ENCODE results near the gene IL27RA.

DNA sequence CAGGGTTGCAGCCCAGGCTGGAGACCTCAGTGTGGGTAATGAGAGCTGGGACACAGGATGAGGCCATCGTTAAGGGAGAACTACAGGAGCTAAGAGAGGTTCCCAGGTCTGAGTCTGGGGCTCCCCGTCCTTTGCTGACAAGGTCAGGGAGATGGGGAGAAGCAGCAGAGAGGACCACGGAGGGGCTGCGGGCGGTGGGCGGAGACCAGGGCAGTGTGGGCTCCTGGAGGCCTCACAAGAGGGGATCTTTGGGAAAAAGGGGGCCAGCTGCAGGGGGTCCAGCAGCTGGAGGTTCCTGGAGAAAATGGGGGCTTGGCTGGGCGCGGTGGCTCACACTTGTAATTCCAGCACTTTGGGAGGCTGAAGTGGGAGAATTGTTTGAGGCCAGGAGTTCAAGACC, 41.5 kb upstream of the IL27RA start:
- TF ChIP-seq, protein P1, sequence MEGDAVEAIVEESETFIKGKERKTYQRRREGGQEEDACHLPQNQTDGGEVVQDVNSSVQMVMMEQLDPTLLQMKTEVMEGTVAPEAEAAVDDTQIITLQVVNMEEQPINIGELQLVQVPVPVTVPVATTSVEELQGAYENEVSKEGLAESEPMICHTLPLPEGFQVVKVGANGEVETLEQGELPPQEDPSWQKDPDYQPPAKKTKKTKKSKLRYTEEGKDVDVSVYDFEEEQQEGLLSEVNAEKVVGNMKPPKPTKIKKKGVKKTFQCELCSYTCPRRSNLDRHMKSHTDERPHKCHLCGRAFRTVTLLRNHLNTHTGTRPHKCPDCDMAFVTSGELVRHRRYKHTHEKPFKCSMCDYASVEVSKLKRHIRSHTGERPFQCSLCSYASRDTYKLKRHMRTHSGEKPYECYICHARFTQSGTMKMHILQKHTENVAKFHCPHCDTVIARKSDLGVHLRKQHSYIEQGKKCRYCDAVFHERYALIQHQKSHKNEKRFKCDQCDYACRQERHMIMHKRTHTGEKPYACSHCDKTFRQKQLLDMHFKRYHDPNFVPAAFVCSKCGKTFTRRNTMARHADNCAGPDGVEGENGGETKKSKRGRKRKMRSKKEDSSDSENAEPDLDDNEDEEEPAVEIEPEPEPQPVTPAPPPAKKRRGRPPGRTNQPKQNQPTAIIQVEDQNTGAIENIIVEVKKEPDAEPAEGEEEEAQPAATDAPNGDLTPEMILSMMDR (conservative IDR thresholded peaks at IDR 0.05; ENCODE audit: low read length): no peak
- no peak for TF ChIP-seq EZH2phosphoT487 (IDR thresholded peaks at IDR 0.05; ENCODE audit: borderline replicate concordance)
